AG20443 (cell line): ENCODE results near the gene RNGTT.
"Not testable (repeated sequence)": the region's sequence is repeated elsewhere in the genome, so short reads cannot be mapped to it uniquely, and the experiment has no call there.

Source experiments
- DNase-seq: peaks from one replicate; pipeline ENCODE4 v3.0.0; 2012; ENCODE audit warnings: low spot score, mixed read lengths

RNGTT gene

GRCh38 chr6:88970301-88970700 is 6.9 kb upstream of the RNGTT start:
- no peak for DNase-seq

- DNase-seq = not testable (repeated sequence)
These were observed 5.8 kb upstream of the RNGTT start for GRCh38 chr6:88969255-88969654.

DNA sequence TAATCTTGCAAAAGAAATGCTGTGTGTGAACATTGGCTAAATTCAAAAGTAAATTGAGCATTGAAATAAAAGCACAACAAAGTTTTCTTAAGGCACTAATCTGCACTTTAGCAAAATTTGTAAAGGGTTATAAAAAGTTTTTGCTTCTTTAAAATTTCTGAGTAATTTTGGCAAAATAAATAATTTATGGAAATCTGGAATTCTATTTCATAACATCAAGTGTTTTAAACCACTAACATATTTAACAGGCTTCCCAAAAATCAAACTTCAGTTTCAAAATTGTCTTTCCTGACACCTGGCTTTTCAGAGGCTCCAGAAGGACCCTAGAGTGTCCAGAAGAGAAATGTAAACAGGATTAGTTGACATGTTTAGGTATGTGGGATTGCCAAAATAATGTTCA is 4.5 kb upstream of the RNGTT start:
- DNase-seq = no peak

DNA sequence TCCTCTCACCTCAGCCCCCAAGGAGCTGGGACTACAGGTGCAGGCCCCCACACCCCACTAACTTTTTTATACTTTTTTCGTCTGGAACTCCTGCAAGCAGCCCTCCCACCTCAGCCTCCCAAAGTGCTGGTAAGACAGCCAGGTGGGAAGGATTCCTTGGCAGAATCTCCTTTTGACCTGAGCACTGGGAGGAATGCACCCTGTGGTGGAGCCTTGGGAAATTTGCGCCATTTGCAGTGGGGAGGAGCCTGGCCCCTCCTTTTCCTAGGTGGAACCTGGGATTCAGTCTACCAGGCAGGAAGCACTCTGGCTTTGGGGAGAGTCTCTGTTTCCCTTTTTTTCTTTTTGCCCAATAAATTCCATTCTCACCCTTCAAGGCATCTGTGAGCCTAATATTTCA is 2.3 kb upstream of the RNGTT start:
- DNase-seq = no peak

DNA sequence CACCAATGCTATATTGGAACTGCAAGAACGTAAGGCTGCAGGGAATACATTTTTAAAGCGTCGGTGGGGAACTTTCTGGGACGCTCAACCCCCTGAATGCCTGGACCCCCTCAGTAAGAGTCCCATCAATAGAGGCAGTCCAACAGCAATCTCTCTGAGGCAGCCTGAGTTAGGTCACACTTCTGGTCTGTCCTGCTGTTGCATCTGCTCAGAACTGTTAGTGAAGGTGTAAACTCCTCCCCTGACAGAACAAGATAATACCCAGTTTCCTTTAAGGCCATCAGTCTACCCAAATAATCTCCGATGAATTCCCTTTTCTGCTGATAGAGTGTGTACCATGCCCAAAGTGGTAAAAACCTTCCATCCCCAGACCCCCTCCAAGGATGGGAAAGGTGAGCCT is 1.1 kb upstream of the RNGTT start:
- DNase-seq = no peak

- DNase-seq = no peak
These were observed 4.6 kb downstream of the RNGTT start for GRCh38 chr6:88958842-88959241.

- no peak for DNase-seq
These were observed 9.7 kb downstream of the RNGTT start for GRCh38 chr6:88953550-88954386.

DNA sequence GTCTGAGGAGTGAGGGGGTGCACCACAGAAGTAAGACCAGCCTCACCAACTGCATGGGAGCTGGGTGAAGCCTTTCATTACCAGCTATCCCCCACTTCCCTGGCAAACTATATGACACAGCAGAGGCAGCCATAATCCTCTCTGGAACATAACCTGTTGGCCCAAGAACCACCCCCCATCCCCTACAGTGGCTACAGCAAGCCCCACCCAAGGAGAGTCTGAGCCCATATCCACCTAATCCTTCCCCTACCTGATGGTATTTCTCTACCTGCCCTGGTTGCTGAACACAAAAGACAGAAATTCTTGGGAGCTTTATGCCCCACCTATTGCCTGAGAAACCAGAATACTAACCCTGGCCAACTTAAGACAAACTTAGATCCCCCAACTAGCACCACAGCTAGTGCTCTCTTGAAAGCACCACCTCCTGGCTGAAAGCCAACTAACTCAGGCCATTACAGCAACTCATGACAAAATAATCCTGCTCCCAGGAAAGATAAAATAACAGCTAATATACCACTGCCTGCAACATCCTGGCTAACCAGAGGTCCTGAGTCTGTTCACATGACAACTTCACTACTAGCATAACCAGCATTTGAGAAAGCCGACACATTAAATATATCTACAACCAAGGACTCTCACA is 11.2 kb downstream of the RNGTT start:
- no peak for DNase-seq

- DNase-seq = no peak
These were observed 17.9 kb downstream of the RNGTT start for GRCh38 chr6:88945415-88946008.

DNA sequence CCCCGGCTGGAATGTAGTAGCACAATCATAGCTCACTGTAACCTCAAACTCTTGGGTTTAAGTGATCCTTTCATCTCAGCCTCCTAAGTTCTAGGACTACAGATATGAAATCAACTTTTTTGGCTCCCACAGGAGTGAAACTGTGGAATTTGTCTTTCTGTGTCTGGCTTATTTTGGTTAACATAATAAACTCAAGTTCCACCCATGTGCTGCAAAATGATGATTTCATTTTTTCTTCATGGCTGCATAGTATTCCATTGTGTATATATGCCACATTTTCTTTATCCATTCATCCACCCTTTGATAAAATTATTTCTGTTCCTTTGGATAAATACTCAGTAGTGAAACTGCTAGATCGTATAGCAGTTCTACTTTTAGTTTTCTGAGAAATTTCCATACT is 29.9 kb downstream of the RNGTT start:
- DNase-seq = no peak

DNA sequence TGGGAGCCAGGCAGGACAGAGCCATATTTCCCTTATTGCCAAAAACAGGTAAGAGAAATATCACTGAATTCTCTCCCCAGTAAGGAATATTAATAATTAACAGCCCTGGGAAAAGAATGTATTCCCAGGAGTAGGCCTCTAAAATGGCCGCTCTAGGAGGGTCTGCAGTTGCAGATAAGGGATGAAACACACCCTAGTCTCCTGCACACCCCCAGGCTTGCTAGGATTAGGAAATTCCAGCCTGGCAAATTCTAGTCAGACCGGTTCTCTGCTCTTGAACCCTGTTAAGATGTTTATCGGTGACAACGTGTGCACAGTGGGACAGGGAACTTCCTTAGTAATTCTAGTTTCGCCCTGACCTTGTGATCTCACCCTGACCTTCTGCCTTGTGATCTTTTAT is 31.4 kb downstream of the RNGTT start:
- DNase-seq = not testable (repeated sequence)

- no peak for DNase-seq
These were observed 40.5 kb downstream of the RNGTT start for GRCh38 chr6:88922775-88923548.

GRCh38 chr6:88921734-88922133 is 41.7 kb downstream of the RNGTT start:
- DNase-seq = no peak

DNA sequence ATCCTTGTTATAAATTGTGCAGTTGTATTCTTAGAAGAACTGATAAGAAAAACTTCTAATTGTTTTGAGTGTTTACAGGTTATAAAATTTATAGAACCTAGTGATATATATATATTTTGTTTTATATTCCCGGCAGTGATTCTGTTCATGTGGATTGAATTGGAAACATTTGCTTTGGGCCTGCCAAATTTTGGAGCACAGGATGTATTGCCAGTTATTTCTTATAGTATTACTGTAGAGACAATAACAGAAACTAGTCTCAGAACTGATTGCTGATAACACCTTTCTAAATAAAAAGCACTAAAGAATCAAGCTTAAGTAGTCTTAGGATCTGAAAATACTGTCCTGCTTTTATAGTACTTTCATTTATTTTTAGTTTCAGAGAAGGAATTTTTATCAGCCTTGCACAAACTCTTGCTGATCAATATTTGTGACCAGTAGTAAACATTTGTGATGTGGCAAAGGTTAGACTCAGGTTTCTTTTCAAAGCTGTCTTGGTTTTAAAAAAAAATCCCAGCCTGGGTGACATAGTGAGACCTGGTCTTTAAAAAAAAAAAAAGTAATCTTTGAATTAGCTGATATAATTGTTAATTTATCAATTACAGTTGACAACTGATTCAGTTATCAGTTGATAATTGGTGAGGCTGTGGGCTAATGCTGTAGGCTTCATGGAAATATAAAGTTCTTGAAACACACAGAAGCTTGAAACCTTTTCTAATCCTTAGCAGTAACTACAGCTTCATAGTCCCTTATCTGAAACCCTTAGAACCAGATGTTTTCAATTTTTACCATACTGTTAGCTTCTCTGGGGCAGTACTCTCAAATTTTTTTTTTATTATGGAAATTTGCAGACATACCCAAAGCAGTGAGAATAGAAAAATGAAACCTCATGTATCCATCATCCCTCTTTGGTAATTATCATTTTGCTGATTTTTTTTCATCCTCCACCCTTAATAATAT is 42.4 kb downstream of the RNGTT start:
- DNase-seq = no peak

GRCh38 chr6:88920088-88920487 is 43.3 kb downstream of the RNGTT start:
- DNase-seq = no peak

DNA sequence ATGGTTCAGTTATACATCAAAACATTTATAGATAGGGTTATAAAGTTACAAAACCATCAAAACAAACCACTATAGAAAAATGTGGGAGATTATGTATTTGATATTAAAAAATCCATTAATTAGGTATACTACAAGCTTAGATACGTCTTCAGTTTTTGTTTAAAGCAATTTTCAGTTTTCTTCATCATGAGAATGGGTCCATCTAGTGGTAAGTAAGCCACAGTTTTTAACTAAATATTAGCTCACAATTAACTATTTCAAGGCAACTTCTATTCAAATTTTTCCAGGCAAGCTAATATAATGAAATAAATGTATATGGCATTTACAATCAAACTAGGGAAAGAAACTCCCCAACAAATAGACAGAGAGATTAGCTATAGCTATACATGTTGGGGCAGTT is 44.4 kb downstream of the RNGTT start:
- DNase-seq = no peak

DNA sequence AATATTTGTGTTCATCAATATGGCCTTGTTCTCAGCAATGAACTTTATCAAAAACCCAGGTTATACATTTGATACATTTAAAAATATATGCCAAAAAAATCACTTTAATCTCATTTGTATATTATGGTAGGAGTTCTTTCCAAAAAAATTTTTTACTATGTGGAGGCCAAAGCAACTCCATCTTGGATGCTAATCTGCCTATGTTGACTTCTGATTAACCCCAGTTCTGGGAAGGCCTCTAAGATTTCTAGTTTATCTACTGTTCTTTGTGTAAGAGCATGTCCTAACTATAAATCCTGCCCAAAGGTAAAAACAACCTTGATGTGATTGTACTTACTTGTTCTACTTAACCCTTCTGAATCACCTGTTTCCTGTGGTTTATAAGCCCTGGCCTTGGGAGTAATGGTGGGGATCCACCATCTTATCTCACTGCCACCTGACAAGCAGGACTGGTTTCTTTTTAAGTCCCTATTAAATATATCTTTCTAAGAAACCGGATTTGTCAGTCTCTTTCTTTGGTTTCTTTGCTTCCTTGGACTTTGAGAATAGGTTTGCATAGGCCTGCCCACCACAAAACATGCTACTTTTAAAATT is 46.7 kb downstream of the RNGTT start:
- DNase-seq = no peak

DNA sequence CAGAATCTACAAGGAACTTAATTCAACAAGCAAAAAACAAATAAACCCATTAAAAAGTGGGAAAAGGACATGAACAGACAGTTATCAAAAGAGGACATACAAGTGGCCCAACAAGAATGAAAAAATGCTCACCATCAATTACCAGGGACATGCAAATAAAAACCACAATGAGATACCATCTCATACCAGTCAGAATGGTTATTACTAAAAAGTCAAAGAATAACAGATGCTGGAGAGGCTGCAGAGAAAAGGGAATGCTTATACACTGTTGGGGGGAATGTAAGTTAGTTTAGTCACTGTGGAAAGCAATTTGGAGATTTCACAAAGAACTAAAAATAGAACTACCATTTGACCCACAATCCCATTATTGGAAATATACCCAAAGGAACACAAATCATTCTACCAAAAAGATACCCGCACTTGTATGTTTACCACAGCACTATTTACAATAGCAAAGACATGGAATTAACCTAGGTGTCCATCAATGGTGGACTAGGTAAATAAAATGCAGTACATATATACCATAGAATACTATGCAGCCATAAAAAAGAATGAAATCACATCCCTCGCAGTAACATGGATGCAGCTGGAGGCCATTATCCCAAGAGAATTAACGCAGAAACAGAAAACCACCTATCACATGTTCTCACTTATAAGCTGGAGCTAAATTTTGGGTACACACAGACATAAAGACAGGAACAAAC is 48.4 kb downstream of the RNGTT start:
- no peak for DNase-seq

DNA sequence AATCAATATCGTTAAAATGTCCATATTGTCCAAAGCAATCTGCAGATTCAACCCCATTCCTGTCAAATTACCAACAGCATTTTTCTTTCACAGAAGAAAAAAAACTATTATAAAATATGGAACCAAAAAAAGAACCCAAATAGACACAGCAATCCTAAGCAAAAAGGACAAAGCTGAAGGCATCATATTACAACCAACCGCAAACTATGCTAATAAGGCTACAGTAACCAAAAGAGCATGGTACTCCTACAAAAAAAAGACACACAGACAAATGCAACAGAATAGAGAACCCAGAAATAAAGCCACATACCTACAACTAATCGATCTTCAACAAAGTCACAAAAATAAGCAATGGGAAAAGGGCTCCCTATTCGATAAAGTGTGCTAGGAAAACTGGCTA is 49.2 kb downstream of the RNGTT start:
- no peak for DNase-seq

DNA sequence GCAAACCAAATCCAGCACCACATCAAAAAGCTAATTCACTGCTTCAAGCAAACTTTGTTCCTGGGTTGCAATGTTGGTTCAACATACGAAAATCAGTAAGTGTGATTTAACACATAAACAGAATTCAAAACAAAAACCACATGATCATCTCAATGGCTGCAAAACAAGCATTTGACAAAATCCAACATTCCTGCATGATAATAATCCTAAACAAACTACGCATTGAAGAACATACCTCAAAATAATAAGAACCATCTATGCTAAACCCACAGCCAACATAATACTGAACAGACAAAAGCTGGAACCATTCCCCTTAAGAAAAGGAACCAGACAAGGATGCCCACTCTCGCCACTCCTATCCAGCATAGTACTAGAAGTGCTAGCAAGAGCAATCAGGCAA is 49.9 kb downstream of the RNGTT start:
- DNase-seq = no peak
